SJSA1 (cell line): ENCODE data around the gene RCOR2. TPM values are rescaled to one million over a fixed set of nuclear protein-coding genes. Genes with fewer than 3 reads are reported as not detected.

Source experiments
- DNase-seq, 2 experiments: peaks; one replicate each; pipeline ENCODE4 v3.0.0-alpha.2; 2015 to 2020; ENCODE audit warnings: low spot score in 2 of 2, low read depth in 1 of 2
- H3K27ac ChIP-seq: fragments of 250-450 bp; sonication (Bioruptor Pico); 2 replicates; pipeline ENCODE4 v1.5.1; 2020; ENCODE audit warnings: mild to moderate bottlenecking, moderate library complexity
- H3K27me3 ChIP-seq: fragments of 250-450 bp; sonication (Bioruptor Pico); replicated peaks from 2 replicates; pipeline ENCODE4 v1.5.1; 2020; ENCODE audit warnings: mild to moderate bottlenecking, moderate library complexity
- H3K36me3 ChIP-seq: fragments of 250-450 bp; sonication (Bioruptor Pico); 2 replicates; pipeline ENCODE4 v1.5.1; 2020; ENCODE audit warnings: mild to moderate bottlenecking
- H3K4me1 ChIP-seq: fragments of 250-450 bp; sonication (Bioruptor Pico); replicated peaks from 2 replicates; pipeline ENCODE4 v1.6.1; 2021; ENCODE audit warnings: mild to moderate bottlenecking
- H3K4me3 ChIP-seq: fragments of 250-450 bp; sonication (Bioruptor Pico); 2 replicates; pipeline ENCODE4 v1.5.1; 2020; ENCODE audit warnings: mild to moderate bottlenecking
- H3K9me3 ChIP-seq: fragments of 250-450 bp; sonication (Bioruptor Pico); replicated peaks from 2 replicates; pipeline ENCODE4 v1.5.1; 2020; ENCODE audit warnings: mild to moderate bottlenecking
- total RNA-seq: library from RNA; depleted of rRNA; stranded (reverse); fragments of >200 nt; shearing (Covaris generic); gene quantifications from 2 replicates; pipeline ENCODE4 v1.2.3, GENCODE V29; 2014

The RCOR2 gene
- total RNA-seq, 1 experiment from 2014 or later: 1.6 TPM

- no peak overlapping the region for H3K27ac ChIP-seq
- H3K27me3 ChIP-seq: no peaks in the 10 kb centered on the region
- no peak for DNase-seq
- H3K36me3 ChIP-seq: no peaks in the 10 kb centered on the region; the same call in 1 of the 2 replicates
- peak overlapping the region; percentile 45 for H3K4me3 ChIP-seq
- H3K4me1 ChIP-seq: peaks cover 27% of the 10 kb centered on the region
- peaks cover 6% of the 10 kb centered on the region; the same call in 1 of the 2 replicates for H3K9me3 ChIP-seq
Measured at GRCh38 chr11:63917692-63918506, 935 bp upstream of the RCOR2 start.

- peak; percentile 56 to 79 for DNase-seq
- Histone ChIP-seq H3K9me3 (no peaks in the 10 kb centered on the region), H3K27ac (no peak overlapping the region), H3K4me3 (peak overlapping the region; percentile 45), H3K4me1 (peaks cover 27% of the 10 kb centered on the region), H3K36me3 (peaks cover 3% of the 10 kb centered on the region; the same call in 1 of the 2 replicates), H3K27me3 (no peaks in the 10 kb centered on the region)
Measured at GRCh38 chr11:63915961-63916836, 765 bp downstream of the RCOR2 start.

GRCh38 chr11:63914896-63915691, 1.9 kb downstream of the RCOR2 start:
- Histone ChIP-seq H3K4me1 (peaks cover 27% of the 10 kb centered on the region), H3K27me3 (no peaks in the 10 kb centered on the region), H3K9me3 (no peaks in the 10 kb centered on the region), H3K4me3 (no peak overlapping the region), H3K27ac (no peak overlapping the region), H3K36me3 (peaks cover 5% of the 10 kb centered on the region)
- DNase-seq: no peak

- H3K9me3 ChIP-seq: no peaks in the 10 kb centered on the region
- DNase-seq: no peak
- H3K36me3 ChIP-seq: peaks cover 8% of the 10 kb centered on the region
- H3K27ac ChIP-seq: no peak overlapping the region
- peaks cover 27% of the 10 kb centered on the region for H3K4me1 ChIP-seq
- H3K4me3 ChIP-seq: no peak overlapping the region
- H3K27me3 ChIP-seq: no peaks in the 10 kb centered on the region
Measured at GRCh38 chr11:63913866-63914830, 2.8 kb downstream of the RCOR2 start.

- Histone ChIP-seq H3K36me3 (peaks cover 23% of the 10 kb centered on the region), H3K27me3 (no peaks in the 10 kb centered on the region), H3K27ac (no peak overlapping the region), H3K4me3 (no peak overlapping the region), H3K4me1 (peaks cover 17% of the 10 kb centered on the region), H3K9me3 (no peaks in the 10 kb centered on the region)
- DNase-seq: no peak
Measured at GRCh38 chr11:63912678-63913077, 4.3 kb downstream of the RCOR2 start.

GRCh38 chr11:63911876-63912275, 5.1 kb downstream of the RCOR2 start:
- H3K27ac ChIP-seq: no peak overlapping the region
- peaks cover 31% of the 10 kb centered on the region for H3K36me3 ChIP-seq
- H3K9me3 ChIP-seq: no peaks in the 10 kb centered on the region
- peaks cover 11% of the 10 kb centered on the region for H3K4me1 ChIP-seq
- H3K27me3 ChIP-seq: no peaks in the 10 kb centered on the region
- no peak overlapping the region for H3K4me3 ChIP-seq
- no peak for DNase-seq

- Histone ChIP-seq H3K27ac (no peak overlapping the region), H3K4me3 (no peak overlapping the region), H3K4me1 (peaks cover 8% of the 10 kb centered on the region), H3K9me3 (no peaks in the 10 kb centered on the region), H3K27me3 (no peaks in the 10 kb centered on the region), H3K36me3 (peaks cover 32% of the 10 kb centered on the region)
- DNase-seq: no peak
Measured at GRCh38 chr11:63911440-63911839, 5.5 kb downstream of the RCOR2 start.

- Histone ChIP-seq H3K9me3 (no peaks in the 10 kb centered on the region), H3K36me3 (peaks cover 37% of the 10 kb centered on the region), H3K4me3 (no peak overlapping the region), H3K27me3 (no peaks in the 10 kb centered on the region), H3K4me1 (peaks cover under 1% of the 10 kb centered on the region), H3K27ac (no peak overlapping the region)
- no peak for DNase-seq
Measured at GRCh38 chr11:63910675-63911074, 6.3 kb downstream of the RCOR2 start.

GRCh38 chr11:63909591-63910506, 7.1 kb downstream of the RCOR2 start:
- H3K4me1 ChIP-seq: no peaks in the 10 kb centered on the region; the same call in 1 of the 2 replicates
- no peak for DNase-seq
- no peak overlapping the region for H3K27ac ChIP-seq
- H3K9me3 ChIP-seq: no peaks in the 10 kb centered on the region
- no peak overlapping the region for H3K4me3 ChIP-seq
- no peaks in the 10 kb centered on the region for H3K27me3 ChIP-seq
- peaks cover 45% of the 10 kb centered on the region for H3K36me3 ChIP-seq

GRCh38 chr11:63908631-63909401, 8.1 kb downstream of the RCOR2 start:
- no peak overlapping the region for H3K27ac ChIP-seq
- DNase-seq: no peak
- peaks cover 56% of the 10 kb centered on the region for H3K36me3 ChIP-seq
- no peaks in the 10 kb centered on the region for H3K9me3 ChIP-seq
- H3K27me3 ChIP-seq: no peaks in the 10 kb centered on the region
- no peak overlapping the region for H3K4me3 ChIP-seq
- H3K4me1 ChIP-seq: no peaks in the 10 kb centered on the region; the same call in 1 of the 2 replicates

- Histone ChIP-seq H3K27me3 (no peaks in the 10 kb centered on the region), H3K4me1 (no peaks in the 10 kb centered on the region; the same call in 1 of the 2 replicates)
- no peak for DNase-seq
Measured at GRCh38 chr11:63907808-63908530, 9.0 kb downstream of the RCOR2 start.

More at GRCh38 chr11:63907808-63908530, 9.0 kb downstream of the RCOR2 start:
- Histone ChIP-seq H3K4me3 (no peak overlapping the region), H3K9me3 (no peaks in the 10 kb centered on the region), H3K27ac (no peak overlapping the region), H3K36me3 (peaks cover 64% of the 10 kb centered on the region)
